Gastroesophageal sphincter (tissue), 4 donors: ENCODE measurements around the gene MAN2A1. TPM values are rescaled to one million over a fixed set of nuclear protein-coding genes. Genes with fewer than 3 reads are reported as not detected.

ENCODE experiments used
- ATAC-seq: fragments of 150-250 bp; one replicate; pipeline ENCODE4 v1.9.1; 2016; ENCODE audit warnings: mild to moderate bottlenecking, moderate library complexity
- H3K27ac ChIP-seq, 4 donors: fragments of 200-600 bp; sonication (generic) in 3 of 4; 1 replicate in 3 of 4; 2 replicates in 1 of 4; pipeline ENCODE4 v1.5.1; 2016 to 2019
- H3K27me3 ChIP-seq: fragments of 200-600 bp; sonication (generic); one replicate; pipeline ENCODE4 v1.5.1; 2019
- H3K36me3 ChIP-seq, 2 donors: fragments of 200-600 bp; sonication (generic); one replicate each; pipeline ENCODE4 v1.5.1; 2019; ENCODE audit warnings: control low read depth in 1 of 2
- H3K4me1 ChIP-seq, 3 donors: fragments of 200-600 bp; sonication (generic); 1 replicate in 2 of 3; 2 replicates in 1 of 3; pipeline ENCODE4 v1.5.1; 2016 to 2019; ENCODE audit warnings: control low read depth in 2 of 3
- H3K4me3 ChIP-seq, 2 donors: fragments of 200-600 bp; sonication (generic); one replicate each; pipeline ENCODE4 v1.5.1; 2019; ENCODE audit warnings: mild to moderate bottlenecking in 1 of 2, moderate library complexity in 1 of 2
- H3K9me3 ChIP-seq, 3 donors: fragments of 200-600 bp; sonication (generic); one replicate each; pipeline ENCODE4 v1.5.1; 2017 to 2019; ENCODE audit warnings: control low read depth in 2 of 3
- CTCF ChIP-seq, 4 experiments: fragments of 200-600 bp in 2 of 4; fragments of 450-650 bp in 2 of 4; sonication (generic) in 1 of 4; IDR thresholded peaks; one replicate each; pipeline ENCODE4 v1.5.1; 2017 to 2019; ENCODE audit warnings: antibody characterized with exemption in 4 of 4, mild to moderate bottlenecking in 2 of 4, moderate library complexity in 2 of 4
- EP300 ChIP-seq: sonication (generic); formaldehyde crosslinking; IDR thresholded peaks from one replicate; pipeline ENCODE4 v1.6.1; 2017; ENCODE audit warnings: antibody characterized with exemption, mild to moderate bottlenecking
- POLR2A ChIP-seq, 2 donors: fragments of 450-650 bp; IDR thresholded peaks; one replicate each; pipeline ENCODE4 v1.6.1; 2017; ENCODE audit warnings: antibody characterized with exemption in 2 of 2, mild to moderate bottlenecking in 2 of 2, moderate library complexity in 1 of 2
- POLR2AphosphoS5 ChIP-seq: sonication (generic); formaldehyde crosslinking; IDR thresholded peaks from one replicate; pipeline ENCODE4 v1.6.1; 2017; ENCODE audit warnings: antibody characterized with exemption
- WGBS, 2 donors: methylation state at CpG; one replicate each; pipeline ENCODE4 v1.1.5; 2018; ENCODE audit warnings: low coverage in 1 of 2; 5-methylcytosine and 5-hydroxymethylcytosine counted together
- total RNA-seq, 4 donors: library from RNA; depleted of rRNA; stranded (reverse); fragments of >200 nt; gene quantifications; one replicate each; pipeline ENCODE4 v1.1.0, GENCODE V29; 2016

MAN2A1 gene
- total RNA-seq, 4 donors from 2014 or later = 19.6 to 55.6 (median 34.1) TPM

GRCh38 chr5:109876941-109877669, 187.4 kb downstream of the MAN2A1 start:
- Histone ChIP-seq H3K4me1 (no peaks in the 10 kb centered on the region), H3K4me3 (no peak overlapping the region), H3K36me3 (no peaks in the 10 kb centered on the region), H3K9me3 (no peaks in the 10 kb centered on the region), H3K27ac (no peak overlapping the region), H3K27me3 (no peaks in the 10 kb centered on the region)
- ATAC-seq = no peak
- 93% methylated on average over 9 to 10 of the region's 10 CpGs for WGBS, 2 donors
- TF ChIP-seq POLR2A (IDR thresholded peaks at IDR 0.05) (no peak), POLR2AphosphoS5 (no peak), EP300 (no peak), CTCF (IDR thresholded peaks at IDR 0.05) (no peak)

- Histone ChIP-seq H3K27me3 (no peaks in the 10 kb centered on the region), H3K4me3 (no peak overlapping the region), H3K27ac (no peak overlapping the region), H3K9me3 (no peaks in the 10 kb centered on the region), H3K4me1 (no peaks in the 10 kb centered on the region), H3K36me3 (no peaks in the 10 kb centered on the region)
- TF ChIP-seq POLR2AphosphoS5 = no peak
- no peak for ATAC-seq
- 95 to 98% methylated on average over 6 of the region's 6 CpGs for WGBS, 2 donors
These were observed 187.9 kb downstream of the MAN2A1 start for GRCh38 chr5:109877670-109878045.

GRCh38 chr5:109878887-109879286, 189.2 kb downstream of the MAN2A1 start:
- Histone ChIP-seq H3K9me3 (no peaks in the 10 kb centered on the region), H3K4me3 (no peak overlapping the region), H3K4me1 (no peaks in the 10 kb centered on the region), H3K27me3 (no peaks in the 10 kb centered on the region), H3K27ac (no peak overlapping the region), H3K36me3 (no peaks in the 10 kb centered on the region)
- 87 to 91% methylated on average over 5 of the region's 5 CpGs for WGBS, 2 donors
- ATAC-seq = no peak
- TF ChIP-seq CTCF (IDR thresholded peaks at IDR 0.05) (no peak), POLR2AphosphoS5 (no peak), EP300 (no peak), POLR2A (IDR thresholded peaks at IDR 0.05) (no peak)

- Histone ChIP-seq H3K4me3 (no peak overlapping the region), H3K27ac (no peak overlapping the region), H3K4me1 (no peaks in the 10 kb centered on the region), H3K36me3 (no peaks in the 10 kb centered on the region), H3K27me3 (no peaks in the 10 kb centered on the region), H3K9me3 (no peaks in the 10 kb centered on the region)
- TF ChIP-seq EP300 (no peak), CTCF (IDR thresholded peaks at IDR 0.05) (no peak), POLR2AphosphoS5 (no peak), POLR2A (IDR thresholded peaks at IDR 0.05) (no peak)
- ATAC-seq = no peak
- WGBS, 2 donors = 63 to 70% methylated on average over 5 to 6 of the region's 6 CpGs
These were observed 191.4 kb downstream of the MAN2A1 start for GRCh38 chr5:109880907-109881685.

- no peaks in the 10 kb centered on the region for H3K9me3 ChIP-seq
- no peaks in the 10 kb centered on the region for H3K27me3 ChIP-seq
- no peak overlapping the region for H3K27ac ChIP-seq
- H3K36me3 ChIP-seq = no peaks in the 10 kb centered on the region
- no peak overlapping the region for H3K4me3 ChIP-seq
- TF ChIP-seq CTCF (IDR thresholded peaks at IDR 0.05) (no peak), EP300 (no peak), POLR2AphosphoS5 (no peak), POLR2A (IDR thresholded peaks at IDR 0.05) (no peak)
- H3K4me1 ChIP-seq = no peaks in the 10 kb centered on the region
- no peak for ATAC-seq
These were observed 192.8 kb downstream of the MAN2A1 start for GRCh38 chr5:109882546-109882945.
